Testis (tissue), 2 donors: ENCODE data around the gene WASHC2C.
"Not testable (repeated sequence)": the region's sequence is repeated elsewhere in the genome, so short reads cannot be mapped to it uniquely, and the experiment has no call there.

Experiments
- POLR2A ChIP-seq: fragments of 450-650 bp; IDR thresholded peaks from one replicate; pipeline ENCODE4 v1.6.1; 2017; ENCODE audit warnings: antibody characterized with exemption, mild to moderate bottlenecking, moderate library complexity
- TF ChIP-seq, protein P1 (sequence below), 3 experiments: fragments of 450-650 bp in 2 of 3; fragments of 200-600 bp in 1 of 3; sonication (generic) in 1 of 3; IDR thresholded peaks; one replicate each; pipeline ENCODE4 v1.5.1; 2016 to 2019; ENCODE audit warnings: antibody characterized with exemption in 3 of 3, mild to moderate bottlenecking in 2 of 3, moderate library complexity in 1 of 3

DNA sequence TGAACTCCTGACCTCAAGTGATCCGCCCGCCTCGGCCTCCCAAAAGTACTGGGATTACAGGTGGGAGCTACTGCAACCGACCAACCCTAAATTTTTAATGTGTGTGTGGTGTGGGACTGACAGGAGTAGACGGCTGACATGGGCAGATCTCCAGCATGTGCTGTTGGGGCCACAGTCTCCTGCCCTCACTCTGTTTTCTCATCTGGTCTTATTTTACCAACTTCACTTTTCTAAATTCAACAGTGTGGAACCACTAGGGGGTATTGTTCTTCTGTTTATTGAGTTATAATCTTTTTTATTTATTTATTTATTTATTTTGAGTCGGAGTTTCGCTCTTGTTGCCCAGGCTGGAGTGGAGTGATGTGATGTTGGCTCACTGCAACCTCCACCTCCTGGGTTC, 14.9 kb downstream of the WASHC2C start:
- TF ChIP-seq, protein P1, sequence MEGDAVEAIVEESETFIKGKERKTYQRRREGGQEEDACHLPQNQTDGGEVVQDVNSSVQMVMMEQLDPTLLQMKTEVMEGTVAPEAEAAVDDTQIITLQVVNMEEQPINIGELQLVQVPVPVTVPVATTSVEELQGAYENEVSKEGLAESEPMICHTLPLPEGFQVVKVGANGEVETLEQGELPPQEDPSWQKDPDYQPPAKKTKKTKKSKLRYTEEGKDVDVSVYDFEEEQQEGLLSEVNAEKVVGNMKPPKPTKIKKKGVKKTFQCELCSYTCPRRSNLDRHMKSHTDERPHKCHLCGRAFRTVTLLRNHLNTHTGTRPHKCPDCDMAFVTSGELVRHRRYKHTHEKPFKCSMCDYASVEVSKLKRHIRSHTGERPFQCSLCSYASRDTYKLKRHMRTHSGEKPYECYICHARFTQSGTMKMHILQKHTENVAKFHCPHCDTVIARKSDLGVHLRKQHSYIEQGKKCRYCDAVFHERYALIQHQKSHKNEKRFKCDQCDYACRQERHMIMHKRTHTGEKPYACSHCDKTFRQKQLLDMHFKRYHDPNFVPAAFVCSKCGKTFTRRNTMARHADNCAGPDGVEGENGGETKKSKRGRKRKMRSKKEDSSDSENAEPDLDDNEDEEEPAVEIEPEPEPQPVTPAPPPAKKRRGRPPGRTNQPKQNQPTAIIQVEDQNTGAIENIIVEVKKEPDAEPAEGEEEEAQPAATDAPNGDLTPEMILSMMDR (IDR thresholded peaks at IDR 0.05) = not testable (repeated sequence)
- not testable (repeated sequence) for TF ChIP-seq POLR2A
